Measurements from ENCODE around the gene DPT.

Gene DPT

GRCh38 chr1:168698453-168698852 lies 30.6 kb downstream of the DPT start:
- Mint-ChIP-seq H3K27me3 (peaks cover 9% of the 10 kb centered on the region), H3K4me1 (no peaks in the 10 kb centered on the region), H3K9me3 (no peaks in the 10 kb centered on the region), H3K36me3 (no peaks in the 10 kb centered on the region), H3K4me3 (no peak overlapping the region), H3K27ac (no peak overlapping the region)
- no peak for DNase-seq
- CTCF ChIA-PET: no interaction called here

DNA sequence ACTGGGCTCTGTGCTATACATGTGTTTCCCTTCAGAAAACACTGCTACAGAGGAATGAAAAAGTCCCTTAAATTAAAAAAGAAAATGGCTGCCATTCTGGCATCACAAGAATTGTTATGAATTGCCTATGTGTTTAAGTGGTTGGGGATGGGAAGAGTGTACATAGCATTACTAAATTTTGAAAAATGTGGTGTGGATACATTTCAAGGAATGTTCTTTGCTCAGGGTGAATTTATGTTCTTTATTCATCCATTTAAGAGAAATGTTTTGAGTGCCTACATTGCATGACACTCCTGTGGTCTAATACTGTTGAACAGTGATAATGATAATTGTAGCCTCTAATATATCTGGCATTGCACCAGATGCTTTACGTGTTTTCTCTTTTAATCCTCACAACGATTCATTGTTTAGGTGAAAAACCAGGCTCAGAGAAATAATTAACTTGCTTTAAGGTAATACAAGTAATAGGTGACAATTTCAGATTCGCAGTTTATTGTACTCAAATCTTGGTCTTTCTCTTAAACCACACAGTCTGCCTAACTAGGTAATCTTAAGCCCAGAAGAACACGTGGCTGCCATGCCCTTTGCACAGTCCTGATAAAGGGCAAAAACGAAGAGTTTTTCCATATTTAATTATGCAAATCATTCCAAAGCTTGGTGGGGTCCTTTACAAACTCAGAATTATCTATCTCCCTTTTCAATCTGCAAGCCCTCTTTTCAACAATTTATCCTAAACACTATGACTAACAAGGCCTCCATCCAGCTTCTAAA lies 31.5 kb downstream of the DPT start:
- Mint-ChIP-seq H3K27me3 (peaks cover 9% of the 10 kb centered on the region), H3K36me3 (no peaks in the 10 kb centered on the region), H3K27ac (no peak overlapping the region), H3K4me3 (no peak overlapping the region), H3K4me1 (no peaks in the 10 kb centered on the region), H3K9me3 (no peaks in the 10 kb centered on the region)
- no peak for DNase-seq
- CTCF ChIA-PET: no interaction called here

DNA sequence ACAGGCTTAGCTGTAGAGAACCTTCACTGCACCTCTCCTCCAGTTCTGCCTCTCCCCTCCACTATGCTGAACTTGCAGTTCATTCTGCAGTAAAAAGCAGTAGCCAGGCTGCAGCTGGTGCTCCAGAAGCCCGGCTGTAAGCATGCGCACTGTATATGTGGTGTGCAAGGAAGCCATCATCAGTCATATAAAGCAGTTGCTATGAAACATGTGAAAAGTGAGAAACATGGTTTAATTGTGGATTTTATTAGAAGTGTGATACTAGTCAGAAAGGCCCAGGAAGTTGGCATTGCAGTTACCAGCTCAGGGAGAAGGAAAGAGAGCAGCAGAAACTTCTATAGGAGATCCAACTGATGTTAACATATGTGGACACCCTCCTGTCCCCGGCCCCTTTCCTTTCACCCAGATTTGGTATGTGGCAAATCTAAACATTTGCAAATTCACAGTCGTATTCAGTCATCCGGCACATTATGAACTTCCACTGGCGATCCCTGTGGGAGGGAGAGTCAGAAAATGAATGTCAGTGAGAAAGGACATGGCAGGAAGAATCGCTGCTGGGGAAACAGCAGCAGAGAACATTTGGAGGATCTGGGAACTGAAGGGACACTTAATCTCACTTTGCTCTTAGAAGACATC lies 32.8 kb downstream of the DPT start:
- no peak for DNase-seq
- no peaks in the 10 kb centered on the region for H3K4me1 Mint-ChIP-seq
- H3K9me3 Mint-ChIP-seq: no peaks in the 10 kb centered on the region
- peaks cover 9% of the 10 kb centered on the region for H3K27me3 Mint-ChIP-seq
- no peak overlapping the region for H3K27ac Mint-ChIP-seq
- H3K4me3 Mint-ChIP-seq: no peak overlapping the region
- CTCF ChIA-PET: interaction anchor here (0.6 kb wide), 1 partner anchor 1803 kb away, joined by 3 read pairs; no protein-coding TSS in a partner anchor
- no peaks in the 10 kb centered on the region for H3K36me3 Mint-ChIP-seq

DNA sequence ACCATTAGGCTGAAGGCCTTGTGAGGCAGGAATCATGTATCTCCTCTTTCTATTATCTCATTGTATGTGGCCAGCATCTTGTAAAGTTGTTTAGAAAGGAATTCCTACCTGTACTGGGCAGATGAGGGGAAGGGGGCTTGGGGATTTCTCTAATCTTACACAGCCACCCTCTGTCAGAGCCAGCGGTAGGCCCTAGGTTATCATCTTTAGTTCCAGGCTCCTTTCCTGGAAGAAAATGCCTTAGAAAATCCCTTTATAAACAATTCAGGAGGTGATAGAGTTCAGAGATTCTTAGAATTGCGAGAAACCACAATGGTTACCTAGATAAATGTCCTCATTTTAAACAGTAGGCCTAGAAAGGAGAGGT lies 35.2 kb downstream of the DPT start:
- H3K4me3 Mint-ChIP-seq: no peak overlapping the region
- H3K36me3 Mint-ChIP-seq: no peaks in the 10 kb centered on the region
- peaks cover 15% of the 10 kb centered on the region for H3K27me3 Mint-ChIP-seq
- CTCF ChIA-PET: no interaction called here
- H3K4me1 Mint-ChIP-seq: no peaks in the 10 kb centered on the region
- no peak overlapping the region for H3K27ac Mint-ChIP-seq
- no peaks in the 10 kb centered on the region for H3K9me3 Mint-ChIP-seq
- DNase-seq: no peak

- peaks cover 15% of the 10 kb centered on the region for H3K27me3 Mint-ChIP-seq
- no peak overlapping the region for H3K27ac Mint-ChIP-seq
- DNase-seq: no peak
- no peaks in the 10 kb centered on the region for H3K4me1 Mint-ChIP-seq
- no peak overlapping the region for H3K4me3 Mint-ChIP-seq
- no peaks in the 10 kb centered on the region for H3K36me3 Mint-ChIP-seq
- CTCF ChIA-PET: no interaction called here
- H3K9me3 Mint-ChIP-seq: no peaks in the 10 kb centered on the region
These were observed 35.7 kb downstream of the DPT start for GRCh38 chr1:168693197-168693871.

GRCh38 chr1:168692472-168692871 lies 36.5 kb downstream of the DPT start:
- no peak for DNase-seq
- no peak overlapping the region for H3K27ac Mint-ChIP-seq
- no peaks in the 10 kb centered on the region for H3K36me3 Mint-ChIP-seq
- H3K4me1 Mint-ChIP-seq: no peaks in the 10 kb centered on the region
- H3K4me3 Mint-ChIP-seq: no peak overlapping the region
- CTCF ChIA-PET: no interaction called here
- H3K9me3 Mint-ChIP-seq: no peaks in the 10 kb centered on the region
- H3K27me3 Mint-ChIP-seq: peaks cover 15% of the 10 kb centered on the region

DNA sequence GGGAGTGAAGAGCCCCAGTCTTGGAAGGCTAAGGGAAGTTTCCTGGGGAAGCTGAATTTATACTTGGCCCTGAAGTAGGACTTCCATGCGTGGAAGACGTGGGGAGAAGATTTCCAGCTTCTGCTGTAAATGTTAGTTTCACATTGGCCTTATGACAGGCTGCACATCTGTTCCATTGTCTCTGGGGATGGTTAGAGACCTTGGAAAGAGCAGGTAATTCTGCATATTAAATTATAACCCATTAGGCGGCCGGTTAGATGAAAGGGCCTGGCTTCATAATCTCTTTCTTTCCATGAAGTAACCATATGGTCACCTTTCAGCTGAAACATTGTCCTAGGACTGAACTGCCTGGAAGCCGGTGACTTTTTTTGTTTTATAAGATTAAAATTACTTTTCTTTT lies 37.5 kb downstream of the DPT start:
- peaks cover 15% of the 10 kb centered on the region for H3K27me3 Mint-ChIP-seq
- CTCF ChIA-PET: no interaction called here
- no peak overlapping the region for H3K27ac Mint-ChIP-seq
- H3K9me3 Mint-ChIP-seq: no peaks in the 10 kb centered on the region
- no peak overlapping the region for H3K4me3 Mint-ChIP-seq
- no peak for DNase-seq
- H3K4me1 Mint-ChIP-seq: no peaks in the 10 kb centered on the region
- no peaks in the 10 kb centered on the region for H3K36me3 Mint-ChIP-seq

- no peak for DNase-seq
- Mint-ChIP-seq H3K27ac (no peak overlapping the region), H3K4me1 (no peaks in the 10 kb centered on the region), H3K9me3 (no peaks in the 10 kb centered on the region), H3K4me3 (no peak overlapping the region), H3K27me3 (peaks cover 10% of the 10 kb centered on the region), H3K36me3 (no peaks in the 10 kb centered on the region)
- CTCF ChIA-PET: interaction anchor here (0.7 kb wide), 1 partner anchor 61 kb away, joined by 3 read pairs; no protein-coding TSS in a partner anchor
These were observed 39.0 kb downstream of the DPT start for GRCh38 chr1:168689726-168690602.

- peaks cover 10% of the 10 kb centered on the region for H3K27me3 Mint-ChIP-seq
- H3K4me1 Mint-ChIP-seq: no peaks in the 10 kb centered on the region
- no peak overlapping the region for H3K4me3 Mint-ChIP-seq
- CTCF ChIA-PET: interaction anchor here (0.7 kb wide), 1 partner anchor 60 kb away, joined by 3 read pairs; no protein-coding TSS in a partner anchor
- no peak overlapping the region for H3K27ac Mint-ChIP-seq
- H3K36me3 Mint-ChIP-seq: no peaks in the 10 kb centered on the region
- H3K9me3 Mint-ChIP-seq: no peaks in the 10 kb centered on the region
- DNase-seq: no peak
These were observed 39.7 kb downstream of the DPT start for GRCh38 chr1:168689327-168689657.

DNA sequence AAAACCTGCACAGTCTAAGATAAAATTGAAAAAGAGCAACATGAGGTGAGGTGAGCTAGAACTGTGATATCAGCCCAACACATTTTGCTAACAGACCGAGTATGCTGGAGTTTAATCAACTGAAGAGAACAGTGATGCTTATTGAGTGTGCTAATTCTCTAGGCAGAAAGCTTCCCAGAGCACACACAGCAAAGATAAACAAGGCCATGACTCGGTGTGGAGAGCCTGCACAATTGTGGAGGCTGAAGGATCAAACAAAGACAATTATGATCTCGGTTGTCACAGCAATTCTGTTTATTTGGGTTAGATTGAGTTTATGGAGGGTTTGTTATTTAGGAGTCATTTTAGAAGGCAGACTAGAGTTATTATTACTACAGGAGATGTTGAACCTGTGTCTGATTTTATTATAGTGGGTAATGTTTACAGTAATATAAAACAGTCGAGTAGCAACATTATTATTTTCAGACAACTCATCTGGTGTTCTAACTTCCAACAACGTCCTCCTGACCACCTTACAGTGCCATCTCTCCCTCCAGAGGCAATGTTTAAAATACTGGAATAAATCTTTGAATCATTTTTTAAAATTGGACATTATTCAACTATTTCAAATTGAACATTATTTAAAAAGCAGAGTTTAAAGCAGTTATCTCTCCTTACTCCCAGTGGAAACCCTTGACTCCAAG lies 40.2 kb downstream of the DPT start:
- Mint-ChIP-seq H3K36me3 (no peaks in the 10 kb centered on the region), H3K27me3 (peaks cover 10% of the 10 kb centered on the region), H3K4me3 (no peak overlapping the region), H3K9me3 (no peaks in the 10 kb centered on the region), H3K4me1 (no peaks in the 10 kb centered on the region), H3K27ac (no peak overlapping the region)
- CTCF ChIA-PET: interaction anchor here (0.7 kb wide), 1 partner anchor 60 kb away, joined by 3 read pairs; no protein-coding TSS in a partner anchor
- DNase-seq: no peak

DNA sequence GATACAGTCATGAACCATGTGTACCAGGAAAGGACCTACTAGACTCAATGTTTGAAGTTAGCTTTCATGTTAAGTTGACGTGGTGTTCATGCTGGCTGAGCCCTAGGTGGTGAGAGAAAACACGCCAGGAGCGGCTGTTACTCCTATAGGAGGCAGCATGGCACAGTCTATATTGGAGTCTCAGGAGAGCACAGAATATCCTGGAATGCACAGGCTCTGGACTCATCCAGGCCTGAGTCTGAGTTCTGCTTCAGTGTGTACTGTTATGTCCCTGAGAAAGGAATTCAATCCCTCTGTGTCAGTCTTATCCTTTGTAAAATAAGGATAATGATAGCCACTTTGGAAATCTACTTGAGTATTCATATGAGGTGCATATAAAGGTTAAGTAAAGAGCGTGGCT lies 41.2 kb downstream of the DPT start:
- no peak for DNase-seq
- Mint-ChIP-seq H3K4me1 (no peaks in the 10 kb centered on the region), H3K27ac (no peak overlapping the region)

GRCh38 chr1:168686666-168687065 lies 42.3 kb downstream of the DPT start:
- CTCF ChIA-PET: no interaction called here
- H3K4me1 Mint-ChIP-seq: no peaks in the 10 kb centered on the region
- H3K9me3 Mint-ChIP-seq: peaks cover 2% of the 10 kb centered on the region
- no peak overlapping the region for H3K27ac Mint-ChIP-seq
- no peaks in the 10 kb centered on the region for H3K36me3 Mint-ChIP-seq
- H3K27me3 Mint-ChIP-seq: peaks cover 15% of the 10 kb centered on the region
- no peak for DNase-seq
- H3K4me3 Mint-ChIP-seq: no peak overlapping the region

More for the DNA sequence above, 41.2 kb downstream of the DPT start:
- H3K36me3 Mint-ChIP-seq: no peaks in the 10 kb centered on the region
- peaks cover 15% of the 10 kb centered on the region for H3K27me3 Mint-ChIP-seq
- H3K4me3 Mint-ChIP-seq: no peak overlapping the region
- peaks cover 1% of the 10 kb centered on the region for H3K9me3 Mint-ChIP-seq
- CTCF ChIA-PET: no interaction called here

DNA sequence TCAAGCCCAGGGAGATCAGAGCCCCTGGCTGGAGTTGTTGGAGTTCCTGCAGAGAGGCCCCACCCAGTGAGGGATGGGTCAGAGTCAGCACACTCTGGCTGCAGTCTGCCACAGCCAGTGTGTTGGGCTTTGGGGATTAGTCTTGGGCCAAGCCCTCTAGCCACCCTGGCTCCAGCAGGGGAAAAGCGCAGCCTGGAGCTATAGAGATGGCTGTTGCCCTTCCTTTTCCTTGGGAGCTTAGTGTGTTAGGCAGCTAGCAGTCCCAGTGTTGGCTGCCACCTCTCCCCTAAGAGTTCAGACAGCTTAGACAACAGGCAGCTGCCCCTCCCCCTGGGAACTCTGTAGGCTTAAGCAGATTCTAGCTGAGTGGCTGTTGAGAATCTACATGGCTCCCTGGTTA lies 45.1 kb downstream of the DPT start:
- Mint-ChIP-seq H3K27ac (no peak overlapping the region), H3K36me3 (no peaks in the 10 kb centered on the region), H3K4me3 (no peak overlapping the region), H3K27me3 (peaks cover 5% of the 10 kb centered on the region), H3K9me3 (peaks cover 2% of the 10 kb centered on the region), H3K4me1 (no peaks in the 10 kb centered on the region)
- CTCF ChIA-PET: interaction anchor here (0.6 kb wide), 1 partner anchor 21 kb away, joined by 3 read pairs; no protein-coding TSS in a partner anchor
- DNase-seq: no peak

- Mint-ChIP-seq H3K4me3 (no peak overlapping the region), H3K4me1 (no peaks in the 10 kb centered on the region), H3K9me3 (no peaks in the 10 kb centered on the region), H3K27ac (no peak overlapping the region), H3K27me3 (no peaks in the 10 kb centered on the region), H3K36me3 (no peaks in the 10 kb centered on the region)
- no peak for DNase-seq
- CTCF ChIA-PET: no interaction called here
These were observed 52.1 kb downstream of the DPT start for GRCh38 chr1:168676861-168677260.

Measured in activated naive CD4-positive, alpha-beta T cell treated with anti-CD3 and anti-CD28 coated beads, Interleukin-2, amount 10 ng/mL, durations not matched to agents 7 days and 5 days (primary cell).